ENCODE measurements around the gene C16orf89.
"Not testable (repeated sequence)": the region's sequence is repeated elsewhere in the genome, so short reads cannot be mapped to it uniquely, and the experiment has no call there.

DNA sequence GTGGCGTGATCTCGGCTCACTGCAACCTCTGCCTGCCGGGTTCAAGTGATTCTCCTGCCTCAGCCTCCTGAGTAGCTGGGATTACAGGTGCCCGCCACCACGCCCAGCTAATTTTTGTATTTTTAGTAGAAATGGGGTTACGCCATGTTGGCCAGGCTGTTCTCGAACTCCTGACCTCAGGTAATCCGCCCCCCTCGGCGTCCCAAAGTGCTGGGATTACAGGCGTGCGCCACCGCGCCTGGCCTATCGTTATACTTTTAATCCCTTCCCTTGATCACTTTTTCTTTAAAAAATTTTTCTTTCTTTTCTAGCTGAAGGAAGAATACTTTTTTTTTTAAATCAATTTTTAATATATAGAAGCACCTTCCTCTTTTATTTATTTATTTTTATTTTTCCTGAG lies 8.0 kb upstream of the C16orf89 start:
- TF ChIP-seq, protein P1, sequence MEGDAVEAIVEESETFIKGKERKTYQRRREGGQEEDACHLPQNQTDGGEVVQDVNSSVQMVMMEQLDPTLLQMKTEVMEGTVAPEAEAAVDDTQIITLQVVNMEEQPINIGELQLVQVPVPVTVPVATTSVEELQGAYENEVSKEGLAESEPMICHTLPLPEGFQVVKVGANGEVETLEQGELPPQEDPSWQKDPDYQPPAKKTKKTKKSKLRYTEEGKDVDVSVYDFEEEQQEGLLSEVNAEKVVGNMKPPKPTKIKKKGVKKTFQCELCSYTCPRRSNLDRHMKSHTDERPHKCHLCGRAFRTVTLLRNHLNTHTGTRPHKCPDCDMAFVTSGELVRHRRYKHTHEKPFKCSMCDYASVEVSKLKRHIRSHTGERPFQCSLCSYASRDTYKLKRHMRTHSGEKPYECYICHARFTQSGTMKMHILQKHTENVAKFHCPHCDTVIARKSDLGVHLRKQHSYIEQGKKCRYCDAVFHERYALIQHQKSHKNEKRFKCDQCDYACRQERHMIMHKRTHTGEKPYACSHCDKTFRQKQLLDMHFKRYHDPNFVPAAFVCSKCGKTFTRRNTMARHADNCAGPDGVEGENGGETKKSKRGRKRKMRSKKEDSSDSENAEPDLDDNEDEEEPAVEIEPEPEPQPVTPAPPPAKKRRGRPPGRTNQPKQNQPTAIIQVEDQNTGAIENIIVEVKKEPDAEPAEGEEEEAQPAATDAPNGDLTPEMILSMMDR (IDR thresholded peaks at IDR 0.05), result not testable (repeated sequence)
- TF ChIP-seq POLR2A, EP300 (IDR thresholded peaks at IDR 0.05): not testable (repeated sequence)
